OCI-LY1 (cell line): ENCODE data around the gene CNTNAP2.

Experiments used
- H2AFZ ChIP-seq: fragments of 200-600 bp; sonication (generic), shearing (Covaris generic); 2 replicates; pipeline ENCODE4 v1.6.0; 2014; ENCODE audit warnings: antibody characterized with exemption, mild to moderate bottlenecking, low read length
- H3F3A ChIP-seq: fragments of 200-600 bp; sonication (generic), shearing (Covaris generic); 2 replicates; pipeline ENCODE4 v1.6.0; 2014; ENCODE audit warnings: mild to moderate bottlenecking, antibody characterized with exemption, low read length, moderate library complexity; ENCODE audit not compliant: insufficient read depth
- H3K27ac ChIP-seq: fragments of 200-600 bp; sonication (generic); 2 replicates; pipeline ENCODE4 v1.5.1; 2014; ENCODE audit warnings: low read length, mixed run types, mild to moderate bottlenecking, low read depth; ENCODE audit not compliant: poor library complexity, severe bottlenecking
- H3K27me3 ChIP-seq: fragments of 200-600 bp; sonication (generic); 2 replicates; pipeline ENCODE4 v1.6.0; 2014; ENCODE audit warnings: antibody characterized with exemption, mild to moderate bottlenecking, low read length, moderate library complexity; ENCODE audit not compliant: insufficient read depth
- H3K36me3 ChIP-seq: fragments of 200-600 bp; sonication (generic); 2 replicates; pipeline ENCODE4 v1.6.1; 2014; ENCODE audit warnings: mild to moderate bottlenecking, antibody characterized with exemption, low read length, moderate library complexity, mixed read lengths; ENCODE audit not compliant: insufficient read depth
- H3K4me1 ChIP-seq: fragments of 200-600 bp; sonication (generic); 2 replicates; pipeline ENCODE4 v1.5.1; 2014; ENCODE audit warnings: mild to moderate bottlenecking, low read length, moderate library complexity; ENCODE audit not compliant: insufficient read depth, severe bottlenecking
- H3K4me2 ChIP-seq: fragments of 200-600 bp; sonication (generic), shearing (Covaris generic); 2 replicates; pipeline ENCODE4 v1.6.1; 2014; ENCODE audit warnings: low read length
- H3K4me3 ChIP-seq: fragments of 200-600 bp; sonication (generic); 2 replicates; pipeline ENCODE4 v1.5.1; 2014; ENCODE audit warnings: low read length, low read depth, mild to moderate bottlenecking, mixed read lengths; ENCODE audit not compliant: poor library complexity, severe bottlenecking
- H3K79me2 ChIP-seq: fragments of 200-600 bp; shearing (Covaris generic); 2 replicates; pipeline ENCODE4 v1.6.1; 2016; ENCODE audit warnings: mixed run types, low read length, mixed read lengths; ENCODE audit not compliant: insufficient read depth
- H3K9ac ChIP-seq: fragments of 200-600 bp; sonication (generic), shearing (Covaris generic); 2 replicates; pipeline ENCODE4 v1.6.1; 2014; ENCODE audit warnings: mild to moderate bottlenecking, low read length, mixed read lengths
- H3K9me2 ChIP-seq: fragments of 200-600 bp; sonication (generic), shearing (Covaris generic); 2 replicates; pipeline ENCODE4 v1.6.1; 2014; ENCODE audit warnings: low read depth, mild to moderate bottlenecking, low read length, mixed read lengths
- H3K9me3 ChIP-seq: fragments of 200-600 bp; shearing (Covaris generic); 2 replicates; pipeline ENCODE4 v1.6.1; 2014; ENCODE audit warnings: low read length, mixed read lengths
- H4K20me1 ChIP-seq: fragments of 200-600 bp; sonication (generic), shearing (Covaris generic); 2 replicates; pipeline ENCODE4 v1.6.0; 2016; ENCODE audit warnings: mild to moderate bottlenecking, low read length; ENCODE audit not compliant: insufficient read depth
- CTCF ChIP-seq: fragments of 200-600 bp; sonication (generic), shearing (Covaris generic); IDR thresholded peaks from 2 replicates; pipeline ENCODE4 v1.5.1; 2017; ENCODE audit warnings: mild to moderate bottlenecking, antibody characterized with exemption, low read length, moderate library complexity, mixed read lengths
- EZH2 ChIP-seq: fragments of 200-600 bp; sonication (generic), shearing (Covaris generic); IDR thresholded peaks from 2 replicates; pipeline ENCODE4 v1.8.0; 2017; ENCODE audit warnings: borderline replicate concordance, mixed run types, mild to moderate bottlenecking, antibody characterized with exemption, low read length, moderate library complexity, mixed read lengths

The CNTNAP2 gene

GRCh38 chr7:147650991-147651390 lies 1534.4 kb downstream of the CNTNAP2 start:
- H2AFZ ChIP-seq: no peak overlapping the region
- no peaks in the 10 kb centered on the region for H3K36me3 ChIP-seq
- no peaks in the 10 kb centered on the region for H3F3A ChIP-seq
- no peak overlapping the region for H3K27ac ChIP-seq
- H3K79me2 ChIP-seq: no peaks in the 10 kb centered on the region
- H3K4me2 ChIP-seq: no peak overlapping the region
- no peaks in the 10 kb centered on the region for H3K4me1 ChIP-seq
- no peaks in the 10 kb centered on the region for H3K9me3 ChIP-seq
- H3K9ac ChIP-seq: no peak overlapping the region
- TF ChIP-seq CTCF: no peak
- H3K9me2 ChIP-seq: no peaks in the 10 kb centered on the region
- no peaks in the 10 kb centered on the region for H4K20me1 ChIP-seq
- peaks cover 5% of the 10 kb centered on the region; the same call in 1 of the 2 replicates for H3K27me3 ChIP-seq
- H3K4me3 ChIP-seq: no peak overlapping the region

- H3K27me3 ChIP-seq: peaks cover 5% of the 10 kb centered on the region; the same call in 1 of the 2 replicates
- H3K9ac ChIP-seq: no peak overlapping the region
- H4K20me1 ChIP-seq: no peaks in the 10 kb centered on the region
- H3K4me1 ChIP-seq: no peaks in the 10 kb centered on the region
- H3K36me3 ChIP-seq: no peaks in the 10 kb centered on the region
- no peak overlapping the region for H3K4me2 ChIP-seq
- H3K79me2 ChIP-seq: no peaks in the 10 kb centered on the region
- H3K27ac ChIP-seq: no peak overlapping the region
- no peak overlapping the region for H2AFZ ChIP-seq
- no peaks in the 10 kb centered on the region for H3K9me2 ChIP-seq
- no peaks in the 10 kb centered on the region for H3F3A ChIP-seq
- no peaks in the 10 kb centered on the region for H3K9me3 ChIP-seq
- TF ChIP-seq EZH2 (no peak), CTCF (no peak)
- no peak overlapping the region for H3K4me3 ChIP-seq
Observed at GRCh38 chr7:147651601-147652000, 1535.0 kb downstream of the CNTNAP2 start.

GRCh38 chr7:147653456-147653855 lies 1536.9 kb downstream of the CNTNAP2 start:
- Histone ChIP-seq H3K9me3 (no peaks in the 10 kb centered on the region), H2AFZ (no peak overlapping the region), H3F3A (no peaks in the 10 kb centered on the region), H3K4me2 (no peak overlapping the region), H4K20me1 (no peaks in the 10 kb centered on the region), H3K79me2 (no peaks in the 10 kb centered on the region), H3K9me2 (no peaks in the 10 kb centered on the region), H3K27me3 (peaks cover 5% of the 10 kb centered on the region; the same call in 1 of the 2 replicates), H3K4me3 (no peak overlapping the region), H3K36me3 (no peaks in the 10 kb centered on the region), H3K9ac (no peak overlapping the region), H3K4me1 (no peaks in the 10 kb centered on the region), H3K27ac (no peak overlapping the region)
- no peak for TF ChIP-seq CTCF
- no peak for TF ChIP-seq EZH2
